Measurements from ENCODE around the gene BCLAF1.

DNA sequence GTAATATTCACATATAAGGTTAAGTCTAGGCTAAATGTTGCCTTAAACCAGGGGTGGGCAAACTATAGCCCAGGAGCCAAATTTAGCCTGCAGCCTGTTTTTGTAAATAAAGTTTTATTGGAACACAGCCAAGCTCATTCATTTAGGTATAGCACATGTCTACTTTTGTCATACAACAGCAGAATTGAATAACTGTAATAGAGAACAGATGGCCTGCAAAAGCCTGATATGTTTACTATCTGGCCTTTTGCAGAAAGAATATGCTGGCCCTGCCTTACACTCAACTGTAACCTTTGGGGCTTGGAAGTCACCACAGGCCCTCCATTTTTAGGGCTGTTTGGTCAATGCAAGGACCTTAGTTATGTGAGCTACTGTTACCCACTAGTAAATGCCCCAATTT lies 17.7 kb upstream of the BCLAF1 start:
- TF ChIP-seq, protein P1, sequence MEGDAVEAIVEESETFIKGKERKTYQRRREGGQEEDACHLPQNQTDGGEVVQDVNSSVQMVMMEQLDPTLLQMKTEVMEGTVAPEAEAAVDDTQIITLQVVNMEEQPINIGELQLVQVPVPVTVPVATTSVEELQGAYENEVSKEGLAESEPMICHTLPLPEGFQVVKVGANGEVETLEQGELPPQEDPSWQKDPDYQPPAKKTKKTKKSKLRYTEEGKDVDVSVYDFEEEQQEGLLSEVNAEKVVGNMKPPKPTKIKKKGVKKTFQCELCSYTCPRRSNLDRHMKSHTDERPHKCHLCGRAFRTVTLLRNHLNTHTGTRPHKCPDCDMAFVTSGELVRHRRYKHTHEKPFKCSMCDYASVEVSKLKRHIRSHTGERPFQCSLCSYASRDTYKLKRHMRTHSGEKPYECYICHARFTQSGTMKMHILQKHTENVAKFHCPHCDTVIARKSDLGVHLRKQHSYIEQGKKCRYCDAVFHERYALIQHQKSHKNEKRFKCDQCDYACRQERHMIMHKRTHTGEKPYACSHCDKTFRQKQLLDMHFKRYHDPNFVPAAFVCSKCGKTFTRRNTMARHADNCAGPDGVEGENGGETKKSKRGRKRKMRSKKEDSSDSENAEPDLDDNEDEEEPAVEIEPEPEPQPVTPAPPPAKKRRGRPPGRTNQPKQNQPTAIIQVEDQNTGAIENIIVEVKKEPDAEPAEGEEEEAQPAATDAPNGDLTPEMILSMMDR (IDR thresholded peaks at IDR 0.05; ENCODE audit: low read length), result no peak
- TF ChIP-seq EZH2 (IDR thresholded peaks at IDR 0.05; ENCODE audit: borderline replicate concordance, low read length), result no peak
